Posterior vena cava (tissue), 2 donors: ENCODE measurements around the gene IER3. TPM values are rescaled to one million over a fixed set of nuclear protein-coding genes. Genes with fewer than 3 reads are reported as not detected.
"Not testable (repeated sequence)": the region's sequence is repeated elsewhere in the genome, so short reads cannot be mapped to it uniquely, and the experiment has no call there.

Experiments
- DNase-seq: peaks from one replicate; pipeline ENCODE4 v3.0.0-alpha.2; 2020; ENCODE audit warnings: low spot score
- intact Hi-C, 2 donors: fragments of 100-400 bp; cut with DNase I; formaldehyde crosslinking; loops; one replicate each; pipeline versions ENCODE4 v1.14.1 to v1.14.2; 2022 to 2023
- total RNA-seq, 2 donors: library from RNA; stranded (reverse); fragmentation: NEBNext Ultra II Directional; extraction: Animal tissue kit (Norgen Biotek cat#: 25700); gene quantifications; one replicate each; pipeline ENCODE4 v1.2.1, GENCODE V29; 2021
- donor health status: DM: yes; HTN: yes; CAD: no.
- donor health status: DM: yes; HTN: yes; CAD: no.

IER3 gene
- total RNA-seq, 2 donors from 2014 or later, result 28.5 to 51.5 TPM

GRCh38 chr6:30719791-30720737 is 24.3 kb downstream of the IER3 start, which contains the start of gene TUBB:
TSS of gene TUBB (plus strand) at chr6:30720352. CDS start at chr6:30720507, 155 bp downstream.
- peak; percentile 99 for DNase-seq
- intact Hi-C loops, result loop anchor here (2.0 to 10.0 kb wide), 2 partner anchors 31 to 95 kb away; partner anchors contain the start of gene ATAT1 (in 1 of the 2)

GRCh38 chr6:30719356-30719755 is 25.0 kb downstream of the IER3 start:
- intact Hi-C loops, result no loop called here
- DNase-seq, result peak; percentile 28

- intact Hi-C loops, result not testable (repeated sequence)
- peak; percentile 72 for DNase-seq
These were observed 26.3 kb downstream of the IER3 start for GRCh38 chr6:30717845-30718720.

GRCh38 chr6:30717129-30717844 is 27.1 kb downstream of the IER3 start, which contains the start of gene MDC1:
TSS of gene MDC1 (minus strand) at chr6:30717281. CDS start at chr6:30715175, 2,106 bp downstream.
- DNase-seq, result peak; percentile 100
- intact Hi-C loops, result no loop called here

- DNase-seq, result no peak
- intact Hi-C loops, result no loop called here
These were observed 27.5 kb downstream of the IER3 start for GRCh38 chr6:30716879-30717128.

GRCh38 chr6:30714263-30714662 is 30.1 kb downstream of the IER3 start:
- DNase-seq, result no peak
- intact Hi-C loops, result no loop called here

GRCh38 chr6:30712441-30712945 is 31.9 kb downstream of the IER3 start:
- DNase-seq, result peak; percentile 32
- intact Hi-C loops, result no loop called here

- peak; percentile 62 for DNase-seq
- intact Hi-C loops, result no loop called here
These were observed 32.5 kb downstream of the IER3 start for GRCh38 chr6:30711758-30712380.

GRCh38 chr6:30709101-30709868 is 35.1 kb downstream of the IER3 start:
- DNase-seq, result peak; percentile 18
- intact Hi-C loops, result no loop called here

- intact Hi-C loops, result no loop called here
- DNase-seq, result peak; percentile 63
These were observed 37.0 kb downstream of the IER3 start for GRCh38 chr6:30707281-30707850.

- DNase-seq, result peak; percentile 56
- intact Hi-C loops, result no loop called here
These were observed 38.7 kb downstream of the IER3 start for GRCh38 chr6:30705620-30706019.

- DNase-seq, result peak; percentile 42
- intact Hi-C loops, result no loop called here
These were observed 40.5 kb downstream of the IER3 start for GRCh38 chr6:30703821-30704220.

GRCh38 chr6:30703011-30703410 is 41.3 kb downstream of the IER3 start:
- DNase-seq, result peak; percentile 70
- intact Hi-C loops, result no loop called here

- peak; percentile 66 for DNase-seq
- intact Hi-C loops, result no loop called here
These were observed 44.0 kb downstream of the IER3 start for GRCh38 chr6:30700340-30700739.

GRCh38 chr6:30696432-30696831 is 47.9 kb downstream of the IER3 start:
- intact Hi-C loops, result no loop called here
- peak; percentile 1 for DNase-seq
